ENCODE measurements around the gene ACP5.

DNA sequence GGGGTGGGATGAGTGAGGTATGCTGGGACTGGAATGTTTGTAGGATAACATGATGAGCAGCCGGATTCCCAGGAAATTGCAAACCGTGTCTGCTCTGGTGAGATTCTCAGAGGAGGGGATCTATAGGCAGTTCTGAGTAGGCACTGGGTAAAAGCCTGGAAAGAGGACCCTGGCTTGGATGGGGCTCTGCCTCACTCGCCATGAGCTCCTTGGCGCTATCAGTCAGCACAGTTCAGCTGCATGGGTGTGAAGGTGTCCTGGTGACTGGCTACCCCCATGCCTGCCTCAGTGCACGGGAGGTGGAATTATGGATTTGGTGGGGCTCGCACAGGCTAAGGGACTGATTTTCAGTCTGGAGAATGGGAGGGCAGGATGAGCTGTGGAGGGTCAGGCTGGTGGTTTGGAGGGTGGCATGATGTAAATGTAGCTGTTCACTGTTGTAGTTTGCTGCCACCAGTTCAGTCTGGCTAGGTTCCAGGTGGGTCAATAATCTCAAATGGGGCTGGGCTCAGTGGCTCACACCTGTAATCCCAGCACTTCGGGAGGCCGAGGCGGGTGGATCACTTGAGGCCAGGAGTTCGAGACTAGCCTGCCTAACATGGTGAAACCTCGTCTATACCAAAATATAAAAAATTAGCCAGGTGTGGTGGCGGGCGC, 10.7 kb upstream of the ACP5 start:
- no peak for TF ChIP-seq SIN3A (IDR thresholded peaks at IDR 0.05; ENCODE audit: low read depth, low read length)
- no peak for TF ChIP-seq MXI1 (IDR thresholded peaks at IDR 0.05; ENCODE audit: low read depth, low read length)
- TF ChIP-seq, protein P1, sequence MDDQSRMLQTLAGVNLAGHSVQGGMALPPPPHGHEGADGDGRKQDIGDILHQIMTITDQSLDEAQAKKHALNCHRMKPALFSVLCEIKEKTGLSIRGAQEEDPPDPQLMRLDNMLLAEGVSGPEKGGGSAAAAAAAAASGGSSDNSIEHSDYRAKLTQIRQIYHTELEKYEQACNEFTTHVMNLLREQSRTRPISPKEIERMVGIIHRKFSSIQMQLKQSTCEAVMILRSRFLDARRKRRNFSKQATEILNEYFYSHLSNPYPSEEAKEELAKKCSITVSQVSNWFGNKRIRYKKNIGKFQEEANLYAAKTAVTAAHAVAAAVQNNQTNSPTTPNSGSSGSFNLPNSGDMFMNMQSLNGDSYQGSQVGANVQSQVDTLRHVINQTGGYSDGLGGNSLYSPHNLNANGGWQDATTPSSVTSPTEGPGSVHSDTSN (IDR thresholded peaks at IDR 0.05; ENCODE audit: insufficient replicate concordance, low read depth, low read length): no peak
- no peak for TF ChIP-seq HDAC2 (IDR thresholded peaks at IDR 0.05)
- no peak for TF ChIP-seq POLR2AphosphoS5 (IDR thresholded peaks at IDR 0.05; ENCODE audit: low read length)
- TF ChIP-seq, protein P2, sequence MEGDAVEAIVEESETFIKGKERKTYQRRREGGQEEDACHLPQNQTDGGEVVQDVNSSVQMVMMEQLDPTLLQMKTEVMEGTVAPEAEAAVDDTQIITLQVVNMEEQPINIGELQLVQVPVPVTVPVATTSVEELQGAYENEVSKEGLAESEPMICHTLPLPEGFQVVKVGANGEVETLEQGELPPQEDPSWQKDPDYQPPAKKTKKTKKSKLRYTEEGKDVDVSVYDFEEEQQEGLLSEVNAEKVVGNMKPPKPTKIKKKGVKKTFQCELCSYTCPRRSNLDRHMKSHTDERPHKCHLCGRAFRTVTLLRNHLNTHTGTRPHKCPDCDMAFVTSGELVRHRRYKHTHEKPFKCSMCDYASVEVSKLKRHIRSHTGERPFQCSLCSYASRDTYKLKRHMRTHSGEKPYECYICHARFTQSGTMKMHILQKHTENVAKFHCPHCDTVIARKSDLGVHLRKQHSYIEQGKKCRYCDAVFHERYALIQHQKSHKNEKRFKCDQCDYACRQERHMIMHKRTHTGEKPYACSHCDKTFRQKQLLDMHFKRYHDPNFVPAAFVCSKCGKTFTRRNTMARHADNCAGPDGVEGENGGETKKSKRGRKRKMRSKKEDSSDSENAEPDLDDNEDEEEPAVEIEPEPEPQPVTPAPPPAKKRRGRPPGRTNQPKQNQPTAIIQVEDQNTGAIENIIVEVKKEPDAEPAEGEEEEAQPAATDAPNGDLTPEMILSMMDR (IDR thresholded peaks at IDR 0.05 in 2 of 3, conservative IDR thresholded peaks at IDR 0.05 in 1 of 3; ENCODE audit: control insufficient read depth in 2 of 3, extremely low read depth in 1 of 3, insufficient read depth in 1 of 3, low read depth in 3 of 3, low read length in 3 of 3): no peak
- TF ChIP-seq, protein P3, sequence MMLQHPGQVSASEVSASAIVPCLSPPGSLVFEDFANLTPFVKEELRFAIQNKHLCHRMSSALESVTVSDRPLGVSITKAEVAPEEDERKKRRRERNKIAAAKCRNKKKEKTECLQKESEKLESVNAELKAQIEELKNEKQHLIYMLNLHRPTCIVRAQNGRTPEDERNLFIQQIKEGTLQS (IDR thresholded peaks at IDR 0.05; ENCODE audit: borderline replicate concordance, extremely low read depth, low read depth, low read length): no peak
